GM23338 (cell line): ENCODE data around the gene TMEM125. TPM values are rescaled to one million over a fixed set of nuclear protein-coding genes. Genes with fewer than 3 reads are reported as not detected.

Experiments
- ATAC-seq: fragments of 200-7000 bp; cut with Tn5 transposase; 3 replicates; pipeline ENCODE4 v1.9.1; 2020
- DNase-seq: peaks from one replicate; pipeline ENCODE4 v3.0.0-alpha.2; 2015; ENCODE audit warnings: low spot score
- H2AFZ ChIP-seq: fragments of 200-600 bp; sonication (generic); 2 replicates; pipeline ENCODE4 v1.8.0; 2016; ENCODE audit warnings: antibody characterized with exemption, mild to moderate bottlenecking, moderate library complexity
- H3F3A ChIP-seq: fragments of 200-600 bp; sonication (generic); replicated peaks from 2 replicates; pipeline ENCODE4 v1.8.0; 2017; ENCODE audit warnings: antibody characterized with exemption, mixed run types, low read depth
- H3K27ac ChIP-seq: fragments of 200-600 bp; sonication (generic); 2 replicates; pipeline ENCODE4 v1.6.1; 2016; ENCODE audit warnings: low read depth
- H3K27me3 ChIP-seq: fragments of 200-600 bp; sonication (generic); 2 replicates; pipeline ENCODE4 v1.8.0; 2016; ENCODE audit warnings: mild to moderate bottlenecking, mixed run types, moderate library complexity; ENCODE audit not compliant: insufficient read depth
- H3K36me3 ChIP-seq: fragments of 200-600 bp; sonication (generic); 2 replicates; pipeline ENCODE4 v1.8.0; 2016; ENCODE audit warnings: mild to moderate bottlenecking; ENCODE audit not compliant: insufficient read depth
- H3K4me1 ChIP-seq: fragments of 200-600 bp; sonication (generic); 2 replicates; pipeline ENCODE4 v1.8.0; 2016; ENCODE audit warnings: mild to moderate bottlenecking, moderate library complexity; ENCODE audit not compliant: insufficient read depth
- H3K4me2 ChIP-seq: fragments of 200-600 bp; sonication (generic); 2 replicates; pipeline ENCODE4 v1.7.1; 2017; ENCODE audit warnings: mixed run types
- H3K4me3 ChIP-seq: fragments of 200-600 bp; sonication (generic); 2 replicates; pipeline ENCODE4 v1.6.1; 2016; ENCODE audit warnings: mixed run types
- H3K79me2 ChIP-seq: fragments of 200-600 bp; sonication (generic); replicated peaks from 2 replicates; pipeline ENCODE4 v1.8.0; 2017; ENCODE audit warnings: mild to moderate bottlenecking; ENCODE audit not compliant: insufficient read depth
- H3K9me2 ChIP-seq: fragments of 200-600 bp; sonication (generic); 2 replicates; pipeline ENCODE4 v1.8.0; 2017; ENCODE audit not compliant: insufficient read depth
- H4K20me1 ChIP-seq: fragments of 200-600 bp; sonication (generic); replicated peaks from 2 replicates; pipeline ENCODE4 v1.8.0; 2017; ENCODE audit warnings: mild to moderate bottlenecking; ENCODE audit not compliant: insufficient read depth
- H3K27ac Mint-ChIP-seq: 2 replicates; pipeline ENCODE4 v1.8.0; 2020; ENCODE audit warnings: inconsistent platforms, mild to moderate bottlenecking, moderate library complexity, mixed read lengths
- H3K27me3 Mint-ChIP-seq: 3 replicates; pipeline ENCODE4 v1.8.0; 2022; ENCODE audit warnings: low read depth, mild to moderate bottlenecking, moderate library complexity, mixed read lengths, inconsistent platforms; ENCODE audit not compliant: insufficient read depth, poor library complexity
- H3K36me3 Mint-ChIP-seq: 3 replicates; pipeline ENCODE4 v1.8.0; 2021; ENCODE audit warnings: low read depth, mild to moderate bottlenecking, inconsistent platforms, moderate library complexity, mixed read lengths
- H3K4me1 Mint-ChIP-seq: 3 replicates; pipeline ENCODE4 v1.8.0; 2020; ENCODE audit warnings: mild to moderate bottlenecking, inconsistent platforms, mixed read lengths
- H3K4me3 Mint-ChIP-seq: 3 replicates; pipeline ENCODE4 v1.8.0; 2021; ENCODE audit warnings: moderate library complexity, mild to moderate bottlenecking, inconsistent platforms, mixed read lengths
- H3K9me3 Mint-ChIP-seq: 3 replicates; pipeline ENCODE4 v1.8.0; 2020; ENCODE audit warnings: moderate library complexity, mild to moderate bottlenecking, inconsistent platforms, mixed read lengths
- CREB1 ChIP-seq: fragments of 250-450 bp; sonication (Bioruptor Pico); IDR thresholded peaks from 2 replicates; pipeline ENCODE4 v1.5.0; 2020; ENCODE audit warnings: low read depth, mild to moderate bottlenecking, moderate library complexity
- EZH2 ChIP-seq: fragments of 200-600 bp; sonication (generic); IDR thresholded peaks from one replicate; pipeline ENCODE4 v1.8.0; 2017; ENCODE audit warnings: antibody characterized with exemption, mild to moderate bottlenecking, low read depth; ENCODE audit not compliant: unreplicated experiment
- EZH2phosphoT487 ChIP-seq: fragments of 200-600 bp; sonication (generic); IDR thresholded peaks from one replicate; pipeline ENCODE4 v1.8.1; 2018; ENCODE audit warnings: antibody characterized with exemption; ENCODE audit not compliant: unreplicated experiment
- JUNB ChIP-seq: IDR thresholded peaks from one replicate; pipeline ENCODE4 v1.6.1; 2016; ENCODE audit warnings: antibody characterized with exemption; ENCODE audit not compliant: unreplicated experiment
- NANOG ChIP-seq: IDR thresholded peaks from 2 replicates; pipeline ENCODE4 v1.6.1; 2016; ENCODE audit warnings: antibody characterized with exemption, borderline replicate concordance
- POLR2AphosphoS5 ChIP-seq: IDR thresholded peaks from 2 replicates; pipeline ENCODE4 v1.6.1; 2016; ENCODE audit warnings: antibody characterized with exemption, low read depth
- STAT1 ChIP-seq: IDR thresholded peaks from one replicate; pipeline ENCODE4 v1.6.1; 2016; ENCODE audit warnings: antibody characterized with exemption; ENCODE audit not compliant: unreplicated experiment
- ZNF114 ChIP-seq: fragments of 250-450 bp; sonication (Bioruptor Pico); IDR thresholded peaks from 2 replicates; pipeline ENCODE4 v1.5.0; 2020; ENCODE audit warnings: mild to moderate bottlenecking, moderate library complexity
- ZNF331 ChIP-seq: fragments of 250-450 bp; sonication (Bioruptor Pico); IDR thresholded peaks from 2 replicates; pipeline ENCODE4 v1.5.0; 2020; ENCODE audit warnings: low read depth, mild to moderate bottlenecking, moderate library complexity
- polyA plus RNA-seq: library from polyadenylated mRNA; unstranded; fragments of >200 nt; fragmentation: Nextera tagmentation; extraction: Ambion mirVana; gene quantifications from 2 replicates; pipeline ENCODE4 v1.2.1, GENCODE V29; 2016
- total RNA-seq: library from RNA; depleted of rRNA; stranded (reverse); fragments of >200 nt; shearing (Covaris generic); gene quantifications from 2 replicates; pipeline ENCODE4 v1.2.3, GENCODE V29; 2014
- TF ChIP-seq, protein P1 (sequence below): IDR thresholded peaks from one replicate; pipeline ENCODE4 v1.6.1; 2018; ENCODE audit warnings: antibody characterized with exemption; ENCODE audit not compliant: unreplicated experiment
- TF ChIP-seq, protein P2 (sequence below), 2 experiments: fragments of 200-600 bp in 1 of 2; sonication (generic) in 1 of 2; conservative IDR thresholded peaks; 2 replicates each; pipeline versions ENCODE4 v1.5.1 to v1.6.1; 2016 to 2017; ENCODE audit warnings: antibody characterized with exemption in 2 of 2, low read depth in 2 of 2, mild to moderate bottlenecking in 2 of 2, moderate library complexity in 1 of 2
- TF ChIP-seq, protein P3 (sequence below): fragments of 250-450 bp; sonication (Bioruptor Pico); IDR thresholded peaks from 2 replicates; pipeline ENCODE4 v1.5.0; 2020; ENCODE audit warnings: mild to moderate bottlenecking, moderate library complexity
- TF ChIP-seq, protein P4 (sequence below): IDR thresholded peaks from 2 replicates; pipeline ENCODE4 v1.6.1; 2016; ENCODE audit warnings: antibody characterized with exemption

Gene TMEM125
- total and polyA plus RNA-seq, 2 experiments from 2014 or later, result 16.8 to 39.3 TPM

DNA sequence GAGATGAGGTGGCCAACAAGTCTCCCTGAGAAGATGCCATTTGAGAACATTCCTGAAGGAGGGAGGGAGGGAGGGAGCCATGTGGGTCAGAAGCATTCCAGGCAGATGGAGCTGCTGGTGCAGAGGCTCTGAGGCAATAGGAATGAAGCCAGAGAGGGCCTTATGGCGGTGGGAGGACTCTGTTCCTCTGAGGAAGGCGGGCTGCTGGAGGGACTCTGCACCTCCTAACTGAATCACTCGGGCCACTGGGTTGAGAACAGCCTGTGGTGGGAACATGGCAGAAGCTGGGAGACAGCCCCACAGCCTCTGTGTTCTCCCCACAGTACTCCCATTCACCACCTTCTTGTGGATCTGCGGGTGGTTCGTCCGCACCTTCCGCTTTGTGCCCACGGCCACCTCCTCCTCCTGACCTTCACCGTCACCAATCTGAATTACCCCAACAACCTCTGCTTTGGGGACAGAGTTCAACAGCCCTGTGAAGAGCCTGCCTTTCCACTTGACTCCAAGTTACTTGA, 2.4 kb upstream of the TMEM125 start:
- H3K27ac Mint-ChIP-seq, result no peak overlapping the region

More for the DNA sequence above, 2.4 kb upstream of the TMEM125 start:
- no peaks in the 10 kb centered on the region for H4K20me1 ChIP-seq
- TF ChIP-seq EZH2phosphoT487 (no peak), ZNF114 (CRISPR knock-in tag) (no peak), CREB1 (CRISPR knock-in tag) (no peak), STAT1 (no peak), NANOG (no peak), POLR2AphosphoS5 (no peak), EZH2 (no peak), JUNB (no peak), ZNF331 (CRISPR knock-in tag) (no peak)
- TF ChIP-seq, protein P1, sequence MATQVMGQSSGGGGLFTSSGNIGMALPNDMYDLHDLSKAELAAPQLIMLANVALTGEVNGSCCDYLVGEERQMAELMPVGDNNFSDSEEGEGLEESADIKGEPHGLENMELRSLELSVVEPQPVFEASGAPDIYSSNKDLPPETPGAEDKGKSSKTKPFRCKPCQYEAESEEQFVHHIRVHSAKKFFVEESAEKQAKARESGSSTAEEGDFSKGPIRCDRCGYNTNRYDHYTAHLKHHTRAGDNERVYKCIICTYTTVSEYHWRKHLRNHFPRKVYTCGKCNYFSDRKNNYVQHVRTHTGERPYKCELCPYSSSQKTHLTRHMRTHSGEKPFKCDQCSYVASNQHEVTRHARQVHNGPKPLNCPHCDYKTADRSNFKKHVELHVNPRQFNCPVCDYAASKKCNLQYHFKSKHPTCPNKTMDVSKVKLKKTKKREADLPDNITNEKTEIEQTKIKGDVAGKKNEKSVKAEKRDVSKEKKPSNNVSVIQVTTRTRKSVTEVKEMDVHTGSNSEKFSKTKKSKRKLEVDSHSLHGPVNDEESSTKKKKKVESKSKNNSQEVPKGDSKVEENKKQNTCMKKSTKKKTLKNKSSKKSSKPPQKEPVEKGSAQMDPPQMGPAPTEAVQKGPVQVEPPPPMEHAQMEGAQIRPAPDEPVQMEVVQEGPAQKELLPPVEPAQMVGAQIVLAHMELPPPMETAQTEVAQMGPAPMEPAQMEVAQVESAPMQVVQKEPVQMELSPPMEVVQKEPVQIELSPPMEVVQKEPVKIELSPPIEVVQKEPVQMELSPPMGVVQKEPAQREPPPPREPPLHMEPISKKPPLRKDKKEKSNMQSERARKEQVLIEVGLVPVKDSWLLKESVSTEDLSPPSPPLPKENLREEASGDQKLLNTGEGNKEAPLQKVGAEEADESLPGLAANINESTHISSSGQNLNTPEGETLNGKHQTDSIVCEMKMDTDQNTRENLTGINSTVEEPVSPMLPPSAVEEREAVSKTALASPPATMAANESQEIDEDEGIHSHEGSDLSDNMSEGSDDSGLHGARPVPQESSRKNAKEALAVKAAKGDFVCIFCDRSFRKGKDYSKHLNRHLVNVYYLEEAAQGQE, result no peak
- TF ChIP-seq, protein P2, sequence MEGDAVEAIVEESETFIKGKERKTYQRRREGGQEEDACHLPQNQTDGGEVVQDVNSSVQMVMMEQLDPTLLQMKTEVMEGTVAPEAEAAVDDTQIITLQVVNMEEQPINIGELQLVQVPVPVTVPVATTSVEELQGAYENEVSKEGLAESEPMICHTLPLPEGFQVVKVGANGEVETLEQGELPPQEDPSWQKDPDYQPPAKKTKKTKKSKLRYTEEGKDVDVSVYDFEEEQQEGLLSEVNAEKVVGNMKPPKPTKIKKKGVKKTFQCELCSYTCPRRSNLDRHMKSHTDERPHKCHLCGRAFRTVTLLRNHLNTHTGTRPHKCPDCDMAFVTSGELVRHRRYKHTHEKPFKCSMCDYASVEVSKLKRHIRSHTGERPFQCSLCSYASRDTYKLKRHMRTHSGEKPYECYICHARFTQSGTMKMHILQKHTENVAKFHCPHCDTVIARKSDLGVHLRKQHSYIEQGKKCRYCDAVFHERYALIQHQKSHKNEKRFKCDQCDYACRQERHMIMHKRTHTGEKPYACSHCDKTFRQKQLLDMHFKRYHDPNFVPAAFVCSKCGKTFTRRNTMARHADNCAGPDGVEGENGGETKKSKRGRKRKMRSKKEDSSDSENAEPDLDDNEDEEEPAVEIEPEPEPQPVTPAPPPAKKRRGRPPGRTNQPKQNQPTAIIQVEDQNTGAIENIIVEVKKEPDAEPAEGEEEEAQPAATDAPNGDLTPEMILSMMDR (conservative IDR thresholded peaks at IDR 0.05; ENCODE audit: low read depth in 2 of 2), result no peak
- TF ChIP-seq, protein P3, sequence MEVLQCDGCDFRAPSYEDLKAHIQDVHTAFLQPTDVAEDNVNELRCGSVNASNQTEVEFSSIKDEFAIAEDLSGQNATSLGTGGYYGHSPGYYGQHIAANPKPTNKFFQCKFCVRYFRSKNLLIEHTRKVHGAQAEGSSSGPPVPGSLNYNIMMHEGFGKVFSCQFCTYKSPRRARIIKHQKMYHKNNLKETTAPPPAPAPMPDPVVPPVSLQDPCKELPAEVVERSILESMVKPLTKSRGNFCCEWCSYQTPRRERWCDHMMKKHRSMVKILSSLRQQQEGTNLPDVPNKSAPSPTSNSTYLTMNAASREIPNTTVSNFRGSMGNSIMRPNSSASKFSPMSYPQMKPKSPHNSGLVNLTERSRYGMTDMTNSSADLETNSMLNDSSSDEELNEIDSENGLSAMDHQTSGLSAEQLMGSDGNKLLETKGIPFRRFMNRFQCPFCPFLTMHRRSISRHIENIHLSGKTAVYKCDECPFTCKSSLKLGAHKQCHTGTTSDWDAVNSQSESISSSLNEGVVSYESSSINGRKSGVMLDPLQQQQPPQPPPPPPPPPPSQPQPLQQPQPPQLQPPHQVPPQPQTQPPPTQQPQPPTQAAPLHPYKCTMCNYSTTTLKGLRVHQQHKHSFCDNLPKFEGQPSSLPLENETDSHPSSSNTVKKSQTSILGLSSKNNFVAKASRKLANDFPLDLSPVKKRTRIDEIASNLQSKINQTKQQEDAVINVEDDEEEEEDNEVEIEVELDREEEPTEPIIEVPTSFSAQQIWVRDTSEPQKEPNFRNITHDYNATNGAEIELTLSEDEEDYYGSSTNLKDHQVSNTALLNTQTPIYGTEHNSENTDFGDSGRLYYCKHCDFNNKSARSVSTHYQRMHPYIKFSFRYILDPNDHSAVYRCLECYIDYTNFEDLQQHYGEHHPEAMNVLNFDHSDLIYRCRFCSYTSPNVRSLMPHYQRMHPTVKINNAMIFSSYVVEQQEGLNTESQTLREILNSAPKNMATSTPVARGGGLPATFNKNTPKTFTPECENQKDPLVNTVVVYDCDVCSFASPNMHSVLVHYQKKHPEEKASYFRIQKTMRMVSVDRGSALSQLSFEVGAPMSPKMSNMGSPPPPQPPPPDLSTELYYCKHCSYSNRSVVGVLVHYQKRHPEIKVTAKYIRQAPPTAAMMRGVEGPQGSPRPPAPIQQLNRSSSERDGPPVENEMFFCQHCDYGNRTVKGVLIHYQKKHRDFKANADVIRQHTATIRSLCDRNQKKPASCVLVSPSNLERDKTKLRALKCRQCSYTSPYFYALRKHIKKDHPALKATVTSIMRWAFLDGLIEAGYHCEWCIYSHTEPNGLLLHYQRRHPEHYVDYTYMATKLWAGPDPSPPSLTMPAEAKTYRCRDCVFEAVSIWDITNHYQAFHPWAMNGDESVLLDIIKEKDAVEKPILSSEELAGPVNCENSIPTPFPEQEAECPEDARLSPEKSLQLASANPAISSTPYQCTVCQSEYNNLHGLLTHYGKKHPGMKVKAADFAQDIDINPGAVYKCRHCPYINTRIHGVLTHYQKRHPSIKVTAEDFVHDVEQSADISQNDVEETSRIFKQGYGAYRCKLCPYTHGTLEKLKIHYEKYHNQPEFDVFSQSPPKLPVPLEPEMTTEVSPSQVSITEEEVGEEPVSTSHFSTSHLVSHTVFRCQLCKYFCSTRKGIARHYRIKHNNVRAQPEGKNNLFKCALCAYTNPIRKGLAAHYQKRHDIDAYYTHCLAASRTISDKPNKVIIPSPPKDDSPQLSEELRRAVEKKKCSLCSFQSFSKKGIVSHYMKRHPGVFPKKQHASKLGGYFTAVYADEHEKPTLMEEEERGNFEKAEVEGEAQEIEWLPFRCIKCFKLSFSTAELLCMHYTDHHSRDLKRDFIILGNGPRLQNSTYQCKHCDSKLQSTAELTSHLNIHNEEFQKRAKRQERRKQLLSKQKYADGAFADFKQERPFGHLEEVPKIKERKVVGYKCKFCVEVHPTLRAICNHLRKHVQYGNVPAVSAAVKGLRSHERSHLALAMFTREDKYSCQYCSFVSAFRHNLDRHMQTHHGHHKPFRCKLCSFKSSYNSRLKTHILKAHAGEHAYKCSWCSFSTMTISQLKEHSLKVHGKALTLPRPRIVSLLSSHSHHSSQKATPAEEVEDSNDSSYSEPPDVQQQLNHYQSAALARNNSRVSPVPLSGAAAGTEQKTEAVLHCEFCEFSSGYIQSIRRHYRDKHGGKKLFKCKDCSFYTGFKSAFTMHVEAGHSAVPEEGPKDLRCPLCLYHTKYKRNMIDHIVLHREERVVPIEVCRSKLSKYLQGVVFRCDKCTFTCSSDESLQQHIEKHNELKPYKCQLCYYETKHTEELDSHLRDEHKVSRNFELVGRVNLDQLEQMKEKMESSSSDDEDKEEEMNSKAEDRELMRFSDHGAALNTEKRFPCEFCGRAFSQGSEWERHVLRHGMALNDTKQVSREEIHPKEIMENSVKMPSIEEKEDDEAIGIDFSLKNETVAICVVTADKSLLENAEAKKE, result no peak
- TF ChIP-seq, protein P4, sequence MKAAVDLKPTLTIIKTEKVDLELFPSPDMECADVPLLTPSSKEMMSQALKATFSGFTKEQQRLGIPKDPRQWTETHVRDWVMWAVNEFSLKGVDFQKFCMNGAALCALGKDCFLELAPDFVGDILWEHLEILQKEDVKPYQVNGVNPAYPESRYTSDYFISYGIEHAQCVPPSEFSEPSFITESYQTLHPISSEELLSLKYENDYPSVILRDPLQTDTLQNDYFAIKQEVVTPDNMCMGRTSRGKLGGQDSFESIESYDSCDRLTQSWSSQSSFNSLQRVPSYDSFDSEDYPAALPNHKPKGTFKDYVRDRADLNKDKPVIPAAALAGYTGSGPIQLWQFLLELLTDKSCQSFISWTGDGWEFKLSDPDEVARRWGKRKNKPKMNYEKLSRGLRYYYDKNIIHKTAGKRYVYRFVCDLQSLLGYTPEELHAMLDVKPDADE, result no peak
- DNase-seq (peak; percentile 36), ATAC-seq (no peak)
- peaks cover 16% of the 10 kb centered on the region for H3K4me1 ChIP-seq
- 0 out of 2 replicates have a peak, but pooled peaks cover 3% of the 10 kb centered on the region for H3K79me2 ChIP-seq
- H3F3A ChIP-seq, result 0 out of 2 replicates have a peak, but pooled peaks cover 5% of the 10 kb centered on the region
- H3K27ac ChIP-seq, result no peak overlapping the region
- no peak overlapping the region for H2AFZ ChIP-seq
- H3K4me3 ChIP-seq, result no peak overlapping the region
- H3K9me2 ChIP-seq, result no peaks in the 10 kb centered on the region
- H3K4me3 Mint-ChIP-seq, result no peak overlapping the region
- no peaks in the 10 kb centered on the region for H3K27me3 ChIP-seq
- no peak overlapping the region for H3K4me2 ChIP-seq
- peaks cover 2% of the 10 kb centered on the region; the same call in 1 of the 2 replicates for H3K36me3 ChIP-seq
- peaks cover 40% of the 10 kb centered on the region for H3K9me3 Mint-ChIP-seq
- peaks cover 26% of the 10 kb centered on the region for H3K4me1 Mint-ChIP-seq
- H3K27me3 Mint-ChIP-seq, result peaks cover 7% of the 10 kb centered on the region
- H3K36me3 Mint-ChIP-seq, result peaks cover 20% of the 10 kb centered on the region
